ENCODE results near the gene LDB2. TPM values are rescaled to one million over a fixed set of nuclear protein-coding genes. Genes with fewer than 3 reads are reported as not detected.

The LDB2 gene
- total RNA-seq, 2 donors from 2014 or later, result 11.4 to 14.5 TPM

- no peak overlapping the region for H3K4me3 Mint-ChIP-seq
- peaks cover 11% of the 10 kb centered on the region for H3K4me1 ChIP-seq (ENCODE audit: control insufficient read depth, insufficient read depth, low read length)
- 90 to 94% methylated on average over 9 of the region's 9 CpGs for WGBS, 2 experiments (ENCODE audit: insufficient coverage in 1 of 2, insufficient read length in 1 of 2)
- H3K9me3 Mint-ChIP-seq, result no peaks in the 10 kb centered on the region
- H3K9ac ChIP-seq (ENCODE audit: extremely low read depth, low read length, poor library complexity, severe bottlenecking), result no peak overlapping the region
- no peaks in the 10 kb centered on the region for H3K27me3 ChIP-seq (ENCODE audit: control insufficient read depth, insufficient read depth, low read length, poor library complexity, severe bottlenecking)
- no peaks in the 10 kb centered on the region for H3K9me3 ChIP-seq (ENCODE audit: control insufficient read depth, low read length)
- no peaks in the 10 kb centered on the region for H3K36me3 Mint-ChIP-seq (ENCODE audit: low read depth)
- no peak overlapping the region for H3K27ac ChIP-seq (ENCODE audit: low read depth, low read length)
- no peak for DNase-seq
- no peak for TF ChIP-seq CTCF (conservative IDR thresholded peaks at IDR 0.05)
- H3K4me3 ChIP-seq (ENCODE audit: low read length), result no peak overlapping the region
- H3K36me3 ChIP-seq (ENCODE audit: control insufficient read depth, insufficient read depth, low read length), result no peaks in the 10 kb centered on the region
- no peaks in the 10 kb centered on the region for H3K27me3 Mint-ChIP-seq (ENCODE audit: insufficient read depth)
- peak overlapping the region; percentile 33 for H3K27ac Mint-ChIP-seq
- H3K4me1 Mint-ChIP-seq, result peaks cover 42% of the 10 kb centered on the region
These were observed 205.4 kb downstream of the LDB2 start for GRCh38 chr4:16692961-16693506.

- Mint-ChIP-seq H3K27ac (no peak overlapping the region), H3K9me3 (no peaks in the 10 kb centered on the region), H3K4me3 (no peak overlapping the region), H3K27me3 (ENCODE audit: insufficient read depth) (no peaks in the 10 kb centered on the region), H3K4me1 (peaks cover 42% of the 10 kb centered on the region), H3K36me3 (ENCODE audit: low read depth) (no peaks in the 10 kb centered on the region)
- Histone ChIP-seq H3K9ac (ENCODE audit: extremely low read depth, low read length, poor library complexity, severe bottlenecking) (no peak overlapping the region), H3K4me1 (ENCODE audit: control insufficient read depth, insufficient read depth, low read length) (peaks cover 11% of the 10 kb centered on the region), H3K9me3 (ENCODE audit: control insufficient read depth, low read length) (no peaks in the 10 kb centered on the region), H3K27ac (ENCODE audit: low read depth, low read length) (no peak overlapping the region), H3K36me3 (ENCODE audit: control insufficient read depth, insufficient read depth, low read length) (no peaks in the 10 kb centered on the region), H3K27me3 (ENCODE audit: control insufficient read depth, insufficient read depth, low read length, poor library complexity, severe bottlenecking) (no peaks in the 10 kb centered on the region), H3K4me3 (ENCODE audit: low read length) (no peak overlapping the region)
- WGBS, 2 experiments (ENCODE audit: insufficient coverage in 1 of 2, insufficient read length in 1 of 2), result 96 to 100% methylated on average over 2 of the region's 2 CpGs
- DNase-seq, result no peak
- TF ChIP-seq CTCF (conservative IDR thresholded peaks at IDR 0.05), result no peak
These were observed 205.9 kb downstream of the LDB2 start for GRCh38 chr4:16692524-16692923.

- H3K27me3 Mint-ChIP-seq (ENCODE audit: insufficient read depth), result no peaks in the 10 kb centered on the region
- peaks cover 11% of the 10 kb centered on the region for H3K4me1 ChIP-seq (ENCODE audit: control insufficient read depth, insufficient read depth, low read length)
- H3K4me3 ChIP-seq (ENCODE audit: low read length), result no peak overlapping the region
- no peak for DNase-seq
- no peak overlapping the region for H3K27ac ChIP-seq (ENCODE audit: low read depth, low read length)
- no peak for TF ChIP-seq CTCF (conservative IDR thresholded peaks at IDR 0.05)
- no peaks in the 10 kb centered on the region for H3K9me3 ChIP-seq (ENCODE audit: control insufficient read depth, low read length)
- H3K36me3 Mint-ChIP-seq (ENCODE audit: low read depth), result no peaks in the 10 kb centered on the region
- H3K36me3 ChIP-seq (ENCODE audit: control insufficient read depth, insufficient read depth, low read length), result no peaks in the 10 kb centered on the region
- H3K4me3 Mint-ChIP-seq, result no peak overlapping the region
- no peak overlapping the region for H3K9ac ChIP-seq (ENCODE audit: extremely low read depth, low read length, poor library complexity, severe bottlenecking)
- peaks cover 42% of the 10 kb centered on the region for H3K4me1 Mint-ChIP-seq
- no peak overlapping the region for H3K27ac Mint-ChIP-seq
- no peaks in the 10 kb centered on the region for H3K9me3 Mint-ChIP-seq
- 90 to 100% methylated on average over 4 of the region's 4 CpGs for WGBS, 2 experiments (ENCODE audit: insufficient coverage in 1 of 2, insufficient read length in 1 of 2)
- H3K27me3 ChIP-seq (ENCODE audit: control insufficient read depth, insufficient read depth, low read length, poor library complexity, severe bottlenecking), result no peaks in the 10 kb centered on the region
These were observed 206.4 kb downstream of the LDB2 start for GRCh38 chr4:16692046-16692445.
